IMR-90 (cell line): Measurements from ENCODE around the gene ABCF3.

Experiments
- BHLHE40 ChIP-seq: fragments of 150-350 bp; IDR thresholded peaks from 2 replicates; pipeline ENCODE4 v1.6.1; 2016; ENCODE audit warnings: mild to moderate bottlenecking, low read depth, low read length
- CEBPB ChIP-seq: IDR thresholded peaks from 2 replicates; pipeline ENCODE4 v1.6.1; 2012; ENCODE audit warnings: low read depth, low read length, improper control_type of control experiment
- CHD1 ChIP-seq: IDR thresholded peaks from 2 replicates; pipeline ENCODE4 v1.6.1; 2012; ENCODE audit warnings: low read depth, low read length, improper control_type of control experiment
- ELK1 ChIP-seq: fragments of 150-350 bp; IDR thresholded peaks from 2 replicates; pipeline ENCODE4 v1.6.1; 2016; ENCODE audit warnings: low read depth, mild to moderate bottlenecking, low read length, moderate library complexity, borderline replicate concordance
- FOS ChIP-seq: fragments of 150-350 bp; IDR thresholded peaks from 2 replicates; pipeline ENCODE4 v1.6.1; 2016; ENCODE audit warnings: low read depth, low read length
- MAFK ChIP-seq: IDR thresholded peaks from 2 replicates; pipeline ENCODE4 v1.6.1; 2012; ENCODE audit warnings: low read depth, low read length, improper control_type of control experiment
- MAZ ChIP-seq: IDR thresholded peaks from 2 replicates; pipeline ENCODE4 v1.6.1; 2012; ENCODE audit warnings: low read depth, mild to moderate bottlenecking, low read length, improper control_type of control experiment, moderate library complexity, borderline replicate concordance
- MXI1 ChIP-seq: IDR thresholded peaks from 2 replicates; pipeline ENCODE4 v1.6.1; 2012; ENCODE audit warnings: low read depth, mild to moderate bottlenecking, low read length, moderate library complexity, borderline replicate concordance
- POLR2A ChIP-seq: IDR thresholded peaks from 2 replicates; pipeline ENCODE4 v1.6.1; 2012; ENCODE audit warnings: mild to moderate bottlenecking, low read depth, low read length
- RAD21 ChIP-seq: IDR thresholded peaks from 2 replicates; pipeline ENCODE4 v1.6.1; 2012; ENCODE audit warnings: low read length, improper control_type of control experiment
- RFX5 ChIP-seq: IDR thresholded peaks from 2 replicates; pipeline ENCODE4 v1.8.0; 2012; ENCODE audit warnings: low read depth, mild to moderate bottlenecking, low read length, moderate library complexity
- SMC3 ChIP-seq: fragments of 150-350 bp; IDR thresholded peaks from 2 replicates; pipeline ENCODE4 v1.6.1; 2016; ENCODE audit warnings: low read depth, mild to moderate bottlenecking, antibody characterized with exemption, low read length, moderate library complexity
- TF ChIP-seq, protein P1 (sequence below): conservative IDR thresholded peaks from 2 replicates; pipeline ENCODE4 v1.5.1; 2012; ENCODE audit warnings: mild to moderate bottlenecking, low read depth, low read length, improper control_type of control experiment
- TF ChIP-seq, protein P2 (sequence below): fragments of 150-350 bp; IDR thresholded peaks from 2 replicates; pipeline ENCODE4 v1.6.1; 2017; ENCODE audit warnings: mild to moderate bottlenecking, antibody characterized with exemption, low read length, low read depth

GRCh38 chr3:184185461-184186183 lies 377 bp upstream of the ABCF3 start:
- peak; percentile 60; the same call in 1 of the 2 replicates for TF ChIP-seq POLR2A
- peak; percentile 10; the same call in 1 of the 2 replicates for TF ChIP-seq MAFK
- TF ChIP-seq, protein P1, sequence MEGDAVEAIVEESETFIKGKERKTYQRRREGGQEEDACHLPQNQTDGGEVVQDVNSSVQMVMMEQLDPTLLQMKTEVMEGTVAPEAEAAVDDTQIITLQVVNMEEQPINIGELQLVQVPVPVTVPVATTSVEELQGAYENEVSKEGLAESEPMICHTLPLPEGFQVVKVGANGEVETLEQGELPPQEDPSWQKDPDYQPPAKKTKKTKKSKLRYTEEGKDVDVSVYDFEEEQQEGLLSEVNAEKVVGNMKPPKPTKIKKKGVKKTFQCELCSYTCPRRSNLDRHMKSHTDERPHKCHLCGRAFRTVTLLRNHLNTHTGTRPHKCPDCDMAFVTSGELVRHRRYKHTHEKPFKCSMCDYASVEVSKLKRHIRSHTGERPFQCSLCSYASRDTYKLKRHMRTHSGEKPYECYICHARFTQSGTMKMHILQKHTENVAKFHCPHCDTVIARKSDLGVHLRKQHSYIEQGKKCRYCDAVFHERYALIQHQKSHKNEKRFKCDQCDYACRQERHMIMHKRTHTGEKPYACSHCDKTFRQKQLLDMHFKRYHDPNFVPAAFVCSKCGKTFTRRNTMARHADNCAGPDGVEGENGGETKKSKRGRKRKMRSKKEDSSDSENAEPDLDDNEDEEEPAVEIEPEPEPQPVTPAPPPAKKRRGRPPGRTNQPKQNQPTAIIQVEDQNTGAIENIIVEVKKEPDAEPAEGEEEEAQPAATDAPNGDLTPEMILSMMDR = no peak
- no peak for TF ChIP-seq RAD21
- TF ChIP-seq FOS = peak; percentile 9; the same call in 1 of the 2 replicates
- TF ChIP-seq, protein P2, sequence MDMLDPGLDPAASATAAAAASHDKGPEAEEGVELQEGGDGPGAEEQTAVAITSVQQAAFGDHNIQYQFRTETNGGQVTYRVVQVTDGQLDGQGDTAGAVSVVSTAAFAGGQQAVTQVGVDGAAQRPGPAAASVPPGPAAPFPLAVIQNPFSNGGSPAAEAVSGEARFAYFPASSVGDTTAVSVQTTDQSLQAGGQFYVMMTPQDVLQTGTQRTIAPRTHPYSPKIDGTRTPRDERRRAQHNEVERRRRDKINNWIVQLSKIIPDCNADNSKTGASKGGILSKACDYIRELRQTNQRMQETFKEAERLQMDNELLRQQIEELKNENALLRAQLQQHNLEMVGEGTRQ = peak; percentile 67
- TF ChIP-seq MAZ = peak; percentile 86; the same call in 1 of the 2 replicates
- no peak for TF ChIP-seq SMC3
- TF ChIP-seq MXI1 = peak; percentile 73
- peak; percentile 71; the same call in 1 of the 2 replicates for TF ChIP-seq BHLHE40
- no peak for TF ChIP-seq RFX5
- TF ChIP-seq ELK1 = no peak
- no peak for TF ChIP-seq CEBPB
- TF ChIP-seq CHD1 = no peak
